ENCODE measurements around the gene ANTXR1.

DNA sequence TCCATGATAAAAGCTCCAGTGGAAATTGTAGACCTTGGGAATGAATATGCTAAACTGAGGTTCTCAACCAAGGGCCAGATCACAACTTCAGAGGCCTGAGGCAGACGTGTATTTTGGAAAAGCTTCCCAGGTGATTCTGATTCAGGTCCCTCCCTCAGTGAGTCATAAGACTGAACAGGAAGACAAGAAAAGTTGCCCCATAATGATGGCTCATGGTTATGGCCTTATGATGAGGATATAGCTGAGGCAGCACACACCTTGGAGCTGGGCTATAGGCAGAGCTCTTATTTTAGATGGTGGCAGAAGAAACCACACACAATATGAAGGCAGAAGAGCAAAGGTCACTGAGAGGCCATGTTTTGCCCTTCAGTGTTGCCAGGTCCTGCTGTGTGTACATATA, 9.6 kb downstream of the ANTXR1 start:
- TF ChIP-seq, protein P1, sequence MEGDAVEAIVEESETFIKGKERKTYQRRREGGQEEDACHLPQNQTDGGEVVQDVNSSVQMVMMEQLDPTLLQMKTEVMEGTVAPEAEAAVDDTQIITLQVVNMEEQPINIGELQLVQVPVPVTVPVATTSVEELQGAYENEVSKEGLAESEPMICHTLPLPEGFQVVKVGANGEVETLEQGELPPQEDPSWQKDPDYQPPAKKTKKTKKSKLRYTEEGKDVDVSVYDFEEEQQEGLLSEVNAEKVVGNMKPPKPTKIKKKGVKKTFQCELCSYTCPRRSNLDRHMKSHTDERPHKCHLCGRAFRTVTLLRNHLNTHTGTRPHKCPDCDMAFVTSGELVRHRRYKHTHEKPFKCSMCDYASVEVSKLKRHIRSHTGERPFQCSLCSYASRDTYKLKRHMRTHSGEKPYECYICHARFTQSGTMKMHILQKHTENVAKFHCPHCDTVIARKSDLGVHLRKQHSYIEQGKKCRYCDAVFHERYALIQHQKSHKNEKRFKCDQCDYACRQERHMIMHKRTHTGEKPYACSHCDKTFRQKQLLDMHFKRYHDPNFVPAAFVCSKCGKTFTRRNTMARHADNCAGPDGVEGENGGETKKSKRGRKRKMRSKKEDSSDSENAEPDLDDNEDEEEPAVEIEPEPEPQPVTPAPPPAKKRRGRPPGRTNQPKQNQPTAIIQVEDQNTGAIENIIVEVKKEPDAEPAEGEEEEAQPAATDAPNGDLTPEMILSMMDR (IDR thresholded peaks at IDR 0.05; ENCODE audit: control extremely low read depth in 1 of 3, insufficient read depth in 1 of 3, low read depth in 1 of 3, low read length in 3 of 3) = no peak
- TF ChIP-seq SUZ12 (IDR thresholded peaks at IDR 0.05; ENCODE audit: low read length) (no peak), GABPA (IDR thresholded peaks at IDR 0.05; ENCODE audit: borderline replicate concordance, insufficient read depth, low read length) (no peak)
- TF ChIP-seq, protein P2, sequence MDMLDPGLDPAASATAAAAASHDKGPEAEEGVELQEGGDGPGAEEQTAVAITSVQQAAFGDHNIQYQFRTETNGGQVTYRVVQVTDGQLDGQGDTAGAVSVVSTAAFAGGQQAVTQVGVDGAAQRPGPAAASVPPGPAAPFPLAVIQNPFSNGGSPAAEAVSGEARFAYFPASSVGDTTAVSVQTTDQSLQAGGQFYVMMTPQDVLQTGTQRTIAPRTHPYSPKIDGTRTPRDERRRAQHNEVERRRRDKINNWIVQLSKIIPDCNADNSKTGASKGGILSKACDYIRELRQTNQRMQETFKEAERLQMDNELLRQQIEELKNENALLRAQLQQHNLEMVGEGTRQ (IDR thresholded peaks at IDR 0.05; ENCODE audit: low read length) = no peak

Data from H1 (cell line).